ENCODE results near the gene ECPAS.

DNA sequence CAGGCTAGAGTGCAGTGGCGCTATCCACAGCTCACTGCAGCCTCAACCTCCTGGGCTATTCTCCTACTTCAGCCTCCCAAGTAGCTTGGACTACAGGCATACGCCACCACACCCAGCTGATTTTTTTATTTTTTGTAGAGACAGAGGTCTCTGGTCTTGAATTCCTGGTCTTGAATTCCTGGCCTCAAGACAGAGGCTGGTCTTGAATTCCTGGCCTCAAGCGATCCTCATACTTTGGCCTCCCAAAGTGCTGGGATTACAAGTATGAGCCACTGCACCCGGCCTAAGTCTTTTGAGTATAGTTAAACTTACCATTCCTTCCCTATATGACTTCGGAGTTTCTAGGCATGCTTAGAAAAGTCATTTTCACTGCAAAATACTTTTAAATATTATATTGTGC, 29.4 kb downstream of the ECPAS start:
- no peak for TF ChIP-seq EZH2 (IDR thresholded peaks at IDR 0.05; ENCODE audit: borderline replicate concordance, insufficient read depth, low read depth, low read length, poor library complexity, severe bottlenecking)
- TF ChIP-seq, protein P1, sequence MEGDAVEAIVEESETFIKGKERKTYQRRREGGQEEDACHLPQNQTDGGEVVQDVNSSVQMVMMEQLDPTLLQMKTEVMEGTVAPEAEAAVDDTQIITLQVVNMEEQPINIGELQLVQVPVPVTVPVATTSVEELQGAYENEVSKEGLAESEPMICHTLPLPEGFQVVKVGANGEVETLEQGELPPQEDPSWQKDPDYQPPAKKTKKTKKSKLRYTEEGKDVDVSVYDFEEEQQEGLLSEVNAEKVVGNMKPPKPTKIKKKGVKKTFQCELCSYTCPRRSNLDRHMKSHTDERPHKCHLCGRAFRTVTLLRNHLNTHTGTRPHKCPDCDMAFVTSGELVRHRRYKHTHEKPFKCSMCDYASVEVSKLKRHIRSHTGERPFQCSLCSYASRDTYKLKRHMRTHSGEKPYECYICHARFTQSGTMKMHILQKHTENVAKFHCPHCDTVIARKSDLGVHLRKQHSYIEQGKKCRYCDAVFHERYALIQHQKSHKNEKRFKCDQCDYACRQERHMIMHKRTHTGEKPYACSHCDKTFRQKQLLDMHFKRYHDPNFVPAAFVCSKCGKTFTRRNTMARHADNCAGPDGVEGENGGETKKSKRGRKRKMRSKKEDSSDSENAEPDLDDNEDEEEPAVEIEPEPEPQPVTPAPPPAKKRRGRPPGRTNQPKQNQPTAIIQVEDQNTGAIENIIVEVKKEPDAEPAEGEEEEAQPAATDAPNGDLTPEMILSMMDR (IDR thresholded peaks at IDR 0.05) = no peak

Measured in B cell (primary cell).